ENCODE measurements around the gene SEMA6B.

- no peak for TF ChIP-seq CTCF (IDR thresholded peaks at IDR 0.05)
- TF ChIP-seq POLR2A (IDR thresholded peaks at IDR 0.05), result no peak
- no peak for TF ChIP-seq EP300 (IDR thresholded peaks at IDR 0.05)
- no peak for TF ChIP-seq POLR2AphosphoS5 (IDR thresholded peaks at IDR 0.05)
These were observed 7.0 kb upstream of the SEMA6B start for GRCh38 chr19:4566402-4567051.
